A549 (cell line): ENCODE measurements around the gene GMCL2.

Experiments used
- EHMT2 ChIP-seq: fragments of 200-600 bp; sonication (generic); IDR thresholded peaks from 2 replicates; pipeline ENCODE4 v1.6.1; 2016; ENCODE audit warnings: antibody characterized with exemption, low read depth, mild to moderate bottlenecking, moderate library complexity
- EP300 ChIP-seq, 2 experiments: fragments of >200 bp; sonication (Bioruptor Twin); formaldehyde crosslinking; IDR thresholded peaks; 2 replicates in 1 of 2; 3 replicates in 1 of 2; pipeline ENCODE4 v1.6.1; 2016 to 2017
- HES2 ChIP-seq: fragments of >200 bp; sonication (Bioruptor Twin); formaldehyde crosslinking; IDR thresholded peaks from 2 replicates; pipeline ENCODE4 v1.6.1; 2016
- JUN ChIP-seq, 2 experiments: fragments of >200 bp; sonication (Bioruptor Twin); formaldehyde crosslinking; IDR thresholded peaks; 2 replicates in 1 of 2; 3 replicates in 1 of 2; pipeline ENCODE4 v1.6.1; 2016 to 2017
- RCOR1 ChIP-seq: fragments of 150-350 bp; IDR thresholded peaks from 2 replicates; pipeline ENCODE4 v1.6.1; 2014; ENCODE audit warnings: antibody characterized with exemption, low read length, low read depth
- TF ChIP-seq, protein P1 (sequence below): fragments of >200 bp; sonication (Bioruptor Twin); formaldehyde crosslinking; IDR thresholded peaks from 3 replicates; pipeline ENCODE4 v1.5.1; 2016

GRCh38 chr5:178165581-178165980 lies 21.6 kb downstream of the GMCL2 start:
- TF ChIP-seq HES2, result no peak
- TF ChIP-seq RCOR1, result no peak
- no peak for TF ChIP-seq EHMT2
- TF ChIP-seq, protein P1, sequence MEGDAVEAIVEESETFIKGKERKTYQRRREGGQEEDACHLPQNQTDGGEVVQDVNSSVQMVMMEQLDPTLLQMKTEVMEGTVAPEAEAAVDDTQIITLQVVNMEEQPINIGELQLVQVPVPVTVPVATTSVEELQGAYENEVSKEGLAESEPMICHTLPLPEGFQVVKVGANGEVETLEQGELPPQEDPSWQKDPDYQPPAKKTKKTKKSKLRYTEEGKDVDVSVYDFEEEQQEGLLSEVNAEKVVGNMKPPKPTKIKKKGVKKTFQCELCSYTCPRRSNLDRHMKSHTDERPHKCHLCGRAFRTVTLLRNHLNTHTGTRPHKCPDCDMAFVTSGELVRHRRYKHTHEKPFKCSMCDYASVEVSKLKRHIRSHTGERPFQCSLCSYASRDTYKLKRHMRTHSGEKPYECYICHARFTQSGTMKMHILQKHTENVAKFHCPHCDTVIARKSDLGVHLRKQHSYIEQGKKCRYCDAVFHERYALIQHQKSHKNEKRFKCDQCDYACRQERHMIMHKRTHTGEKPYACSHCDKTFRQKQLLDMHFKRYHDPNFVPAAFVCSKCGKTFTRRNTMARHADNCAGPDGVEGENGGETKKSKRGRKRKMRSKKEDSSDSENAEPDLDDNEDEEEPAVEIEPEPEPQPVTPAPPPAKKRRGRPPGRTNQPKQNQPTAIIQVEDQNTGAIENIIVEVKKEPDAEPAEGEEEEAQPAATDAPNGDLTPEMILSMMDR, result no peak
- no peak for TF ChIP-seq EP300 (IDR thresholded peaks at IDR 0.05)
- no peak for TF ChIP-seq JUN (IDR thresholded peaks at IDR 0.05)
